HL-60 (cell line): Measurements from ENCODE around the gene MAS1.

ENCODE experiments used
- GABPA ChIP-seq: IDR thresholded peaks from 2 replicates; pipeline ENCODE4 v1.6.1; 2012; ENCODE audit warnings: low read depth
- TF ChIP-seq, protein P1 (sequence below): IDR thresholded peaks from one replicate; pipeline ENCODE4 v1.5.1; 2011; ENCODE audit warnings: low read length, control low read depth, inconsistent platforms; ENCODE audit not compliant: insufficient read depth

DNA sequence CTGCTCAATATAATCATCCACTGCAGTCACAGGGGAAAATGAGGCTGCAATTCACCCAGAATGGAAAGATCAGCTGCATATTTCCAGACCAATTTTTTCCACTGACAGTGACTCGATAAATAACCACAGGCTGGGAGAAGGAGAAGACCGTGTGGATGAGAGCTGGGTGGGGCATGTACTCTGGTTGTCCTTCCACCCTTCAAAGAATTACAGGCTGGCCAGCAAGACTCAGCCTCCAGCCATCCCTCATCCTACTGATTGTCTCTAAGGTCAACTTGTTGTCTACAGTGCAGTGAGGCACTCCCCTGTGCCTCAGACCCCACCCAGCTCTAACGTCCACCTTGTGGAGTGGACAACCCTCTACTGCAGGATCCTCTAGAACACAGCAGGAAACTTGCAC, 14.5 kb upstream of the MAS1 start:
- TF ChIP-seq, protein P1, sequence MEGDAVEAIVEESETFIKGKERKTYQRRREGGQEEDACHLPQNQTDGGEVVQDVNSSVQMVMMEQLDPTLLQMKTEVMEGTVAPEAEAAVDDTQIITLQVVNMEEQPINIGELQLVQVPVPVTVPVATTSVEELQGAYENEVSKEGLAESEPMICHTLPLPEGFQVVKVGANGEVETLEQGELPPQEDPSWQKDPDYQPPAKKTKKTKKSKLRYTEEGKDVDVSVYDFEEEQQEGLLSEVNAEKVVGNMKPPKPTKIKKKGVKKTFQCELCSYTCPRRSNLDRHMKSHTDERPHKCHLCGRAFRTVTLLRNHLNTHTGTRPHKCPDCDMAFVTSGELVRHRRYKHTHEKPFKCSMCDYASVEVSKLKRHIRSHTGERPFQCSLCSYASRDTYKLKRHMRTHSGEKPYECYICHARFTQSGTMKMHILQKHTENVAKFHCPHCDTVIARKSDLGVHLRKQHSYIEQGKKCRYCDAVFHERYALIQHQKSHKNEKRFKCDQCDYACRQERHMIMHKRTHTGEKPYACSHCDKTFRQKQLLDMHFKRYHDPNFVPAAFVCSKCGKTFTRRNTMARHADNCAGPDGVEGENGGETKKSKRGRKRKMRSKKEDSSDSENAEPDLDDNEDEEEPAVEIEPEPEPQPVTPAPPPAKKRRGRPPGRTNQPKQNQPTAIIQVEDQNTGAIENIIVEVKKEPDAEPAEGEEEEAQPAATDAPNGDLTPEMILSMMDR = no peak
- TF ChIP-seq GABPA = no peak
